ENCODE results near the gene DHX57. TPM values are rescaled to one million over a fixed set of nuclear protein-coding genes. Genes with fewer than 3 reads are reported as not detected.

Gene DHX57
- total RNA-seq, 1 donor from 2014 or later = 27.0 TPM

DNA sequence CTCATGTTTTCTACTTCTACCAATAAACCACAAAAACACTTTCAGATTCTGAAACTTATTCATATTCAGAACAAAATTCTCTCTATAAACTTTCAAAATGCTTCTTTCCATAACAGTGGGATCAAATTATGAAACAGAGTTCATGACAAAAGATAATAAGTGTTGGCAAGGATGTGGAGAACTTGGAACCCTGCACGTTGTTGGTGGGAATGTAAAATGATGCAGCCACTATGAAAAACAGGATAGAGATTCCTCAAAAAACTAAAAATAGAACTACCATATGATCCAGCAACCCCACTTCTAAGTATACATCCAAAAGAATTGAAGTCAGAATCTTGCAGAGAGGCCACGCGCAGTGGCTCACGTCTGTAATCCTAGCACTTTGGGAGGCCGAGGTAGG, 52.3 kb downstream of the DHX57 start:
- Mint-ChIP-seq H3K4me3 (ENCODE audit: unreplicated experiment) (no peak overlapping the region), H3K27me3 (ENCODE audit: unreplicated experiment) (no peaks in the 10 kb centered on the region), H3K36me3 (ENCODE audit: low read depth, unreplicated experiment) (peaks cover 32% of the 10 kb centered on the region), H3K4me1 (ENCODE audit: unreplicated experiment) (no peaks in the 10 kb centered on the region), H3K9me3 (ENCODE audit: unreplicated experiment) (no peaks in the 10 kb centered on the region), H3K27ac (ENCODE audit: unreplicated experiment) (no peak overlapping the region)
- DNase-seq (ENCODE audit: low spot score) = no peak
- TF ChIP-seq, protein P1, sequence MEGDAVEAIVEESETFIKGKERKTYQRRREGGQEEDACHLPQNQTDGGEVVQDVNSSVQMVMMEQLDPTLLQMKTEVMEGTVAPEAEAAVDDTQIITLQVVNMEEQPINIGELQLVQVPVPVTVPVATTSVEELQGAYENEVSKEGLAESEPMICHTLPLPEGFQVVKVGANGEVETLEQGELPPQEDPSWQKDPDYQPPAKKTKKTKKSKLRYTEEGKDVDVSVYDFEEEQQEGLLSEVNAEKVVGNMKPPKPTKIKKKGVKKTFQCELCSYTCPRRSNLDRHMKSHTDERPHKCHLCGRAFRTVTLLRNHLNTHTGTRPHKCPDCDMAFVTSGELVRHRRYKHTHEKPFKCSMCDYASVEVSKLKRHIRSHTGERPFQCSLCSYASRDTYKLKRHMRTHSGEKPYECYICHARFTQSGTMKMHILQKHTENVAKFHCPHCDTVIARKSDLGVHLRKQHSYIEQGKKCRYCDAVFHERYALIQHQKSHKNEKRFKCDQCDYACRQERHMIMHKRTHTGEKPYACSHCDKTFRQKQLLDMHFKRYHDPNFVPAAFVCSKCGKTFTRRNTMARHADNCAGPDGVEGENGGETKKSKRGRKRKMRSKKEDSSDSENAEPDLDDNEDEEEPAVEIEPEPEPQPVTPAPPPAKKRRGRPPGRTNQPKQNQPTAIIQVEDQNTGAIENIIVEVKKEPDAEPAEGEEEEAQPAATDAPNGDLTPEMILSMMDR (IDR thresholded peaks at IDR 0.05; ENCODE audit: unreplicated experiment) = no peak

DNA sequence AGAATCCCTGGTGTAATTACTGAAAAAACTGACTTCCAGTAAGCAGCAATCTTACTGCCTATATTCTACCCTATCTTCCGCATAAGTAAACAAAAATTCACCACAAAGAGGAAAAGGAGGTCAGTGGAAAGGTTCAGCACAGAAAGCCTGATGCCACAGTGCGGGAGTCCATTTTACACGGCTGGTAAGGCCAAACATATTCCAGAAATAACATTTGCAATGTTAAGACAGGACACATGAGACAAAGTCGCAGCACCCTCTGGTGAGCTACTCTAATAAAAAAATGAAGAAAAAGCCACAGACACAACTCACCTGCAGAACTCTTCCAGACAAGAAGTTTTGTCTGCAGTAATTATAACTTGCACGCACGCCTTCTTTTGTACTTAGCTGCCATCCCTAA, 57.2 kb downstream of the DHX57 start:
- no peak overlapping the region for H3K27ac Mint-ChIP-seq (ENCODE audit: unreplicated experiment)
- H3K9me3 Mint-ChIP-seq (ENCODE audit: unreplicated experiment) = no peaks in the 10 kb centered on the region
- no peak overlapping the region for H3K4me3 Mint-ChIP-seq (ENCODE audit: unreplicated experiment)
- no peaks in the 10 kb centered on the region for H3K27me3 Mint-ChIP-seq (ENCODE audit: unreplicated experiment)
- no peak for DNase-seq (ENCODE audit: low spot score)
- peaks cover 27% of the 10 kb centered on the region for H3K36me3 Mint-ChIP-seq (ENCODE audit: low read depth, unreplicated experiment)
- peaks cover 6% of the 10 kb centered on the region for H3K4me1 Mint-ChIP-seq (ENCODE audit: unreplicated experiment)
- TF ChIP-seq, protein P1 (IDR thresholded peaks at IDR 0.05; ENCODE audit: unreplicated experiment) = no peak

DNA sequence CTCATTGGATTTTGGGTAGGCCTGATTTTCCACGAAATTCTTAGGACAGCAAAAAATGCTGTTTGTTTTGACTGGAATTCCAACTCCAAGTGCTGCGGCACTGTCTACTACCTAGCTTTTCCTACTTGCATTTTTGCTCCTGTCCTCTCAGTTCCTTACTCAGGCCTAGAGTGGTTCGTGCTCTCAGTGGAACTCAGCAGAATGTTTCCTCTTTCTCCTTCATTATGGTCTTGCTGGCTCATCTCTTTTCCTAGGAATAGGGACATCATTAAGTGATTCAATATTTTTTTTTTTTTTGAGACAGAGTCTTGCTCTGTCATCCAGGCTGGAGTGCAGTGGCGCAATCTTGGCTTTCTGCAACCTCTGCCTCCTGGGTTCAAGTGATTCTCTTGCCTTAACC, 59.8 kb downstream of the DHX57 start:
- TF ChIP-seq, protein P1 (IDR thresholded peaks at IDR 0.05; ENCODE audit: unreplicated experiment) = no peak
- Mint-ChIP-seq H3K4me3 (ENCODE audit: unreplicated experiment) (no peak overlapping the region), H3K27ac (ENCODE audit: unreplicated experiment) (peak overlapping the region; percentile 87), H3K27me3 (ENCODE audit: unreplicated experiment) (no peaks in the 10 kb centered on the region), H3K36me3 (ENCODE audit: low read depth, unreplicated experiment) (peaks cover 24% of the 10 kb centered on the region), H3K4me1 (ENCODE audit: unreplicated experiment) (peaks cover 6% of the 10 kb centered on the region), H3K9me3 (ENCODE audit: unreplicated experiment) (no peaks in the 10 kb centered on the region)
- DNase-seq (ENCODE audit: low spot score) = no peak

DNA sequence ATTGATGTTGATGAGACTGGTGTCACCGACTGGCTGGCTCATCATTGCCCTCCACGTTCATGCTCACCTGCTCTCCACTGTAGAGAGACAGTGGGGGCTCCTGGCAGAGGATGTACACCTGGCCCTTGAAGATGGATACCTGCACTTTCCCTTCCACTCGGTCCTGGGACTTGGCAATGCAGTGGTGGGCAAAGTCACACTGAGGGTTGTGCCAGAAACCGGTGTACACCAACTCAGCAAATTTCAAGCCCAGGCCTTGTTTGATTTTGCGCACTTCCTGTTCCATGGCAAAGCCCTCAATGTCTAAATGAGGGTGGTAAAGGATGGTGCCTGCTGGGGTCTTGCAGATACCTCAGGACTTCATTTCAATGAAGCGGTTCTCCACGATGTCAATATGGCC, 65.2 kb downstream of the DHX57 start:
- Mint-ChIP-seq H3K27me3 (ENCODE audit: unreplicated experiment) (no peaks in the 10 kb centered on the region), H3K4me3 (ENCODE audit: unreplicated experiment) (no peak overlapping the region), H3K4me1 (ENCODE audit: unreplicated experiment) (peaks cover 2% of the 10 kb centered on the region), H3K9me3 (ENCODE audit: unreplicated experiment) (no peaks in the 10 kb centered on the region), H3K36me3 (ENCODE audit: low read depth, unreplicated experiment) (peaks cover 12% of the 10 kb centered on the region), H3K27ac (ENCODE audit: unreplicated experiment) (no peak overlapping the region)
- TF ChIP-seq, protein P1 (IDR thresholded peaks at IDR 0.05; ENCODE audit: unreplicated experiment) = no peak
- DNase-seq (ENCODE audit: low spot score) = no peak

DNA sequence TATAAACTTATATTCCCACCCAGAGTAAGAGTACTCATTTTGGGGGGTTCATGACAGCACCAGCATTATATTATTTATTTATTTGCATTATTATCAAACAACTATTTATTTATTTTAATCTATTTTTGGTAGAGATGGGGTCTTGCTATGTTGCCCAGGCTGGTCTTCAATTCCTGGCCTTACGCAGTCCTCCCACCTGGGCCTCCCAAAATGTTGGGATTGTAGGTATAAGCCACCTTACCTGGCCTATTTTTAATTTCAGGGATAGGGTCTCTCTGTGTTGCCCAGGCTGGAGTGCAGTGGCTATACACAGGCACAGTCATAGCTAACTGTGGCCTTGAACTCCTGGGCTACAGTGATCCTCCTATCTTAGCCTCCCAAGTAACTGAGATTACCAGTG, 67.1 kb downstream of the DHX57 start:
- Mint-ChIP-seq H3K9me3 (ENCODE audit: unreplicated experiment) (no peaks in the 10 kb centered on the region), H3K27me3 (ENCODE audit: unreplicated experiment) (no peaks in the 10 kb centered on the region), H3K4me3 (ENCODE audit: unreplicated experiment) (no peak overlapping the region), H3K36me3 (ENCODE audit: low read depth, unreplicated experiment) (peaks cover 12% of the 10 kb centered on the region), H3K27ac (ENCODE audit: unreplicated experiment) (no peak overlapping the region), H3K4me1 (ENCODE audit: unreplicated experiment) (no peaks in the 10 kb centered on the region)
- DNase-seq (ENCODE audit: low spot score) = no peak
- TF ChIP-seq, protein P1 (IDR thresholded peaks at IDR 0.05; ENCODE audit: unreplicated experiment) = no peak

All from endothelial cell (in vitro differentiated cells).